OCI-LY3 (cell line): ENCODE measurements around the gene TMEM86B.

Source experiments
- H2AFZ ChIP-seq: fragments of 200-600, 300-600 bp; shearing (Covaris generic); 2 replicates; pipeline ENCODE4 v1.6.0; 2014; ENCODE audit warnings: antibody characterized with exemption, low read depth, low read length
- H3K27ac ChIP-seq: fragments of 200-600, 300-600 bp; sonication (generic); 2 replicates; pipeline ENCODE4 v1.5.1; 2014; ENCODE audit warnings: mild to moderate bottlenecking, low read length, moderate library complexity, mixed read lengths
- H3K27me3 ChIP-seq: fragments of 200-600, 300-600 bp; sonication (generic); 2 replicates; pipeline ENCODE4 v1.6.1; 2014; ENCODE audit warnings: low read depth, low read length, mixed read lengths
- H3K36me3 ChIP-seq: fragments of 200-600, 300-600 bp; sonication (generic); replicated peaks from 2 replicates; pipeline ENCODE3; 2014; ENCODE audit warnings: low read depth, low read length, mixed read lengths
- H3K4me1 ChIP-seq: fragments of 300-600, 200-600 bp; sonication (generic); 2 replicates; pipeline ENCODE4 v1.6.1; 2014; ENCODE audit warnings: low read length, mixed read lengths
- H3K4me2 ChIP-seq: fragments of 200-600, 300-600 bp; sonication (generic); 2 replicates; pipeline ENCODE4 v1.6.1; 2014; ENCODE audit warnings: low read length, mixed read lengths
- H3K4me3 ChIP-seq: fragments of 300-600, 200-600 bp; sonication (generic); 2 replicates; pipeline ENCODE4 v1.5.1; 2014; ENCODE audit warnings: antibody characterized with exemption, mild to moderate bottlenecking, low read length, moderate library complexity
- H3K79me2 ChIP-seq: fragments of 300-600, 200-600 bp; shearing (Covaris generic); 2 replicates; pipeline ENCODE4 v1.6.1; 2014; ENCODE audit warnings: mild to moderate bottlenecking, low read length, mixed read lengths
- H3K9ac ChIP-seq: fragments of 300-600, 200-600 bp; shearing (Covaris generic); 2 replicates; pipeline ENCODE4 v1.6.0; 2014; ENCODE audit warnings: mild to moderate bottlenecking, low read length, moderate library complexity
- H3K9me3 ChIP-seq: fragments of 200-600, 300-600 bp; shearing (Covaris generic); 2 replicates; pipeline ENCODE4 v1.6.1; 2014; ENCODE audit warnings: low read length, mixed read lengths; ENCODE audit not compliant: insufficient read depth
- H4K20me1 ChIP-seq: fragments of 200-600, 300-600 bp; sonication (generic); 2 replicates; pipeline ENCODE4 v1.6.1; 2016; ENCODE audit warnings: low read length, mixed read lengths; ENCODE audit not compliant: insufficient read depth
- EZH2phosphoT487 ChIP-seq: fragments of 200-600 bp; shearing (Covaris generic); IDR thresholded peaks from 2 replicates; pipeline ENCODE4 v1.6.1; 2018; ENCODE audit warnings: antibody characterized with exemption, mixed run types, low read depth
- TF ChIP-seq, protein P1 (sequence below): fragments of 200-600, 300-600 bp; sonication (generic); IDR thresholded peaks from 2 replicates; pipeline ENCODE4 v1.5.1; 2014; ENCODE audit warnings: antibody characterized with exemption, low read length, low read depth

Gene TMEM86B

DNA sequence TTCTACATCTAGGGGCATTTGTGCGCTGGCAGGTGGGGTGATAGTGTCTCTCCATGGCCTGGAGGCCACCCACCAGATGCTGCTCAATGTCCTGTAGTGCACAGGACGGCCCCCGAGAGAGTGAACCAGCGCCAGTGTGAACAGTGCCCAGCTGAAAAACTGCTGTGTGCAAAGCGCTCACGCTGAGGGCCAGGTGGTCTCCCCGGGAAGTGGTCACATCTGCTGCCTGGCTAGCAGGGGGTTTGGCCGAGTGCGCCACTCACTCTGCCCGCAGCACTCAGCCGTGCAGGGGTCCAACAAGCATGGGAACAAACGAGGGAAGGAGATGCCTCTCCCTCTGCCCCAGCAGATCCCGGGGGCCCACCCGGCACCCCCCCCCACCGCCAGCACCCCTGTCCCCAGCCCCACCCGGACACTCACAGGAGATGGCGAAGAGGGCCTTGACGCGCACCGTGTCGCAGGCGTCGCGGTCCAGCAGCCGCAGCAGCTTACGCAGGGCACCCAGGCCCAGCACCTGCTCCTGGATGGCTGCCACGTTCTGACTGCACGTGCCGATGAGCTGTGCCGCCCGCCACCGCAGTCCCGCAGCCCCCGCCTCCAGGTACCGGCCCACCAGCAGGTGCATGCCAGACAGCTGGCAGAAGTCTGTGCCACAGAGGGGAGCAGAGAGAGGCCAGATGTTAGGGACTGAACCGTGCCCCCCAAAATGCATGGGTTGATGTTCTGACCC is 45.6 kb upstream of the TMEM86B start:
- no peaks in the 10 kb centered on the region for H3K27me3 ChIP-seq
- peaks cover 22% of the 10 kb centered on the region for H3K79me2 ChIP-seq
- H3K27ac ChIP-seq, result no peak overlapping the region
- H3K4me2 ChIP-seq, result peak overlapping the region; percentile 41
- H3K9ac ChIP-seq, result no peak overlapping the region
- no peaks in the 10 kb centered on the region for H3K9me3 ChIP-seq
- H4K20me1 ChIP-seq, result no peaks in the 10 kb centered on the region
- peaks cover 42% of the 10 kb centered on the region for H3K36me3 ChIP-seq
- H2AFZ ChIP-seq, result no peak overlapping the region
- H3K4me1 ChIP-seq, result peaks cover 45% of the 10 kb centered on the region
- H3K4me3 ChIP-seq, result no peak overlapping the region
- no peak for TF ChIP-seq EZH2phosphoT487
- TF ChIP-seq, protein P1, sequence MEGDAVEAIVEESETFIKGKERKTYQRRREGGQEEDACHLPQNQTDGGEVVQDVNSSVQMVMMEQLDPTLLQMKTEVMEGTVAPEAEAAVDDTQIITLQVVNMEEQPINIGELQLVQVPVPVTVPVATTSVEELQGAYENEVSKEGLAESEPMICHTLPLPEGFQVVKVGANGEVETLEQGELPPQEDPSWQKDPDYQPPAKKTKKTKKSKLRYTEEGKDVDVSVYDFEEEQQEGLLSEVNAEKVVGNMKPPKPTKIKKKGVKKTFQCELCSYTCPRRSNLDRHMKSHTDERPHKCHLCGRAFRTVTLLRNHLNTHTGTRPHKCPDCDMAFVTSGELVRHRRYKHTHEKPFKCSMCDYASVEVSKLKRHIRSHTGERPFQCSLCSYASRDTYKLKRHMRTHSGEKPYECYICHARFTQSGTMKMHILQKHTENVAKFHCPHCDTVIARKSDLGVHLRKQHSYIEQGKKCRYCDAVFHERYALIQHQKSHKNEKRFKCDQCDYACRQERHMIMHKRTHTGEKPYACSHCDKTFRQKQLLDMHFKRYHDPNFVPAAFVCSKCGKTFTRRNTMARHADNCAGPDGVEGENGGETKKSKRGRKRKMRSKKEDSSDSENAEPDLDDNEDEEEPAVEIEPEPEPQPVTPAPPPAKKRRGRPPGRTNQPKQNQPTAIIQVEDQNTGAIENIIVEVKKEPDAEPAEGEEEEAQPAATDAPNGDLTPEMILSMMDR, result no peak

DNA sequence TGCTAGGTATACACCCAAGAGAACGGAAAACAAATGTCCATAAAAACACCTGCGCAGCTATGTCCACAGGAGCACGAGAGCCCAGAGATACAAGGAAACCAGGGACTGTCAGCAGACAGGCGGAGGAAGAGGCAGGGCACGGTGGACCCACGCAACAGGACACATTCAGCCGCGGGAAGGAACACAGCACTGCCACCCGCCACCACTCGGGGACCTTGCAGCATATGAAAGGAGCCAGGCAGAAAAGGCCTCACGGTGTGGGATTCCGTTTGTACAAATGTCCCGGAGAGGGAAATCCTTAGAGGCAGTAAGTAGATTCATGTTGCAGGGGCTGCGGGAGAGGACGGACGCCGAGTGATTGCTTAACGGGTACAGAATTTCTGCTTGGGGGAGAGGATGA is 43.6 kb upstream of the TMEM86B start:
- Histone ChIP-seq H3K9ac (no peak overlapping the region), H3K4me3 (no peak overlapping the region), H3K79me2 (peaks cover 12% of the 10 kb centered on the region), H3K27ac (no peak overlapping the region), H3K36me3 (peaks cover 37% of the 10 kb centered on the region), H3K9me3 (no peaks in the 10 kb centered on the region), H4K20me1 (no peaks in the 10 kb centered on the region), H3K27me3 (no peaks in the 10 kb centered on the region), H3K4me1 (peaks cover 35% of the 10 kb centered on the region), H2AFZ (no peak overlapping the region), H3K4me2 (no peak overlapping the region)
- no peak for TF ChIP-seq EZH2phosphoT487
- TF ChIP-seq, protein P1, result no peak

DNA sequence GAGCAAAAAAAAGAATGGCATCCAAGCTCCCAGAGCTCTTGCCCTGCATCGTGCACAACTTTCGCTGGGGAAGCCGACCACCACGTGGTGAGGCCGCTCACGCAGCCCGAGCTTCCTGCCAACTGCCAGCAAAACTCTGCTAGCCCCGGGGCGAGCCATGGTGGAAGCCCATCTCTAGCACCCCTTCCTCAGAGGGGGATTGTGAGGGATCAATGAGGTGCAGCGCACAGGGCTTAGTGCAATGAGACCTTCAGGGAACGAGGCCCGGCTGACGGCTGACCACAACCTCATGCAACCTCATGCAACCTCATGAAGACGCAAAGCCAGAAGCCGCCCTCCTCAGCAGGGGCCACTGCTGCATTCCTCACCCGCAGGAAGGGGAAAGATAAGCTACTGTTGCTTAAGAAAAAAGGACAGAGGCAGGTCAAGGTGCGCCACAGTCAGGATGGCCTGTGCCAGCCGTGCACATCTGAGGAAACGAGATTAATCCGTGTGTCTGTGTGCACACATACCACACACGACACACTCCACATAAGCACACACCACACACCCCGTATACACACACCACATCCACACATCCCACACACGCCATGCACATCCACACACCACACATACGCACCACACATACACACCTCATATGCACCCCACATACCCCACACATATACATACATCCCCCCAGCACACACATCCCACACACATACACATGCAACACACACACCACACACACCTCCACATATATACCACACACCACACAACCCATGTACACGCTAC is 41.8 kb upstream of the TMEM86B start:
- Histone ChIP-seq H3K27ac (no peak overlapping the region), H3K9me3 (no peaks in the 10 kb centered on the region), H3K4me3 (no peak overlapping the region), H4K20me1 (no peaks in the 10 kb centered on the region; the same call in 1 of the 2 replicates), H3K36me3 (peaks cover 39% of the 10 kb centered on the region), H3K9ac (no peak overlapping the region), H3K4me2 (no peak overlapping the region), H2AFZ (no peak overlapping the region), H3K4me1 (peaks cover 18% of the 10 kb centered on the region), H3K79me2 (peaks cover 19% of the 10 kb centered on the region), H3K27me3 (no peaks in the 10 kb centered on the region)
- TF ChIP-seq, protein P1, result no peak
- TF ChIP-seq EZH2phosphoT487, result no peak

DNA sequence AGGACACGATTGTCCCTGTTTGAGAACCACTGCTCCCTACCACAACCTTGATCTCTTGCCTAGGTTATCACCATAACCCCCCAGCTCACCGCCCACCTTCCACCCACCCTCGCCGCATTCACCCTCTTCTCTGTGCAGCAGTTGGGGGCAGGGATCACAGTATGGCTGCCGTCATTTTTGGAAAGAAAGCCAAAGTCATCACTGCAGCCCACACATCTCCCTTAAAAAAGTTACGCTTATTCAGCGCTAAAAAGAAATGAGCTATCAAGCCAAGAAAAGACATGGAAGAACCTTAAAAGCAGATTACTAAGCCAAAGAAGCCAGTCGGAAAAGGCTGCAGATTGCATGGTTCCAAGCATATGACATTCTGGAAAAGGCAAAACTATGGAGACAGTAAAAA is 40.7 kb upstream of the TMEM86B start:
- Histone ChIP-seq H4K20me1 (no peaks in the 10 kb centered on the region; the same call in 1 of the 2 replicates), H3K4me1 (peaks cover 8% of the 10 kb centered on the region), H3K27me3 (no peaks in the 10 kb centered on the region), H3K4me2 (no peak overlapping the region), H3K27ac (no peak overlapping the region), H3K79me2 (peaks cover 9% of the 10 kb centered on the region), H3K36me3 (peaks cover 29% of the 10 kb centered on the region), H3K9me3 (no peaks in the 10 kb centered on the region), H3K4me3 (no peak overlapping the region), H2AFZ (no peak overlapping the region), H3K9ac (no peak overlapping the region)
- no peak for TF ChIP-seq EZH2phosphoT487
- TF ChIP-seq, protein P1, result no peak
